Endothelial cell of umbilical vein (primary cell): ENCODE measurements around the gene ARHGEF28. TPM values are rescaled to one million over a fixed set of nuclear protein-coding genes. Genes with fewer than 3 reads are reported as not detected.

Experiments
- BruUV-seq: library from RNA; stranded (reverse); fragments of 400-500 nt; replicated peaks from 2 replicates; lab custom pipeline; 2021; lab: Mats Ljungman, UMichigan
- CTCF ChIA-PET: fragments of 300-600, 350-600 bp; sonication (Branson Sonifier 250); formaldehyde crosslinking; loops from one replicate; lab custom pipeline; 2021; ENCODE audit warnings: antibody characterized with exemption, inconsistent platforms; lab: Charles Lee
- POLR2A ChIA-PET: fragments of 300-600, 350-600 bp; sonication (Branson Sonifier 250); formaldehyde crosslinking; loops from one replicate; lab custom pipeline; 2021; ENCODE audit warnings: antibody characterized with exemption, inconsistent platforms; lab: Charles Lee
- DNase-seq: peaks from one replicate; pipeline ENCODE4 v3.0.0-alpha.2; 2011; ENCODE audit warnings: low read depth, low spot score
- FAIRE-seq: peaks from 2 replicates; lab custom pipeline; 2011; peaks lifted over from hg19 to GRCh38; lab: Jason Lieb, UNC
- H2AFZ ChIP-seq: 2 replicates; pipeline ENCODE4 v1.6.0; 2012; ENCODE audit warnings: low read depth, low read length, control low read depth, inconsistent platforms
- H3K27ac ChIP-seq: 2 replicates; pipeline ENCODE4 v1.5.1; 2011; ENCODE audit warnings: low read depth, mild to moderate bottlenecking, control low read depth, low read length, moderate library complexity; ENCODE audit not compliant: insufficient read depth
- H3K27me3 ChIP-seq, 2 experiments: 2 replicates each; pipeline versions ENCODE4 v1.6.0 to v1.6.1; 2011; ENCODE audit warnings: low read length in 2 of 2, mixed read lengths in 1 of 2; ENCODE audit not compliant: control insufficient read depth in 2 of 2, insufficient read depth in 2 of 2
- H3K36me3 ChIP-seq, 2 experiments: 2 replicates in 1 of 2; 3 replicates in 1 of 2; pipeline ENCODE4 v1.5.1; 2011; ENCODE audit warnings: low read length in 2 of 2, mild to moderate bottlenecking in 1 of 2, moderate library complexity in 1 of 2; ENCODE audit not compliant: control insufficient read depth in 2 of 2, insufficient read depth in 2 of 2; ENCODE audit errors: extremely low read depth in 1 of 2
- H3K4me1 ChIP-seq: 3 replicates; pipeline ENCODE4 v1.5.1; 2011; ENCODE audit warnings: mild to moderate bottlenecking, low read length; ENCODE audit not compliant: control insufficient read depth, insufficient read depth; ENCODE audit errors: extremely low read depth
- H3K4me2 ChIP-seq: 2 replicates; pipeline ENCODE4 v1.6.1; 2011; ENCODE audit warnings: low read length, control low read depth, mixed read lengths; ENCODE audit not compliant: insufficient read depth
- H3K4me3 ChIP-seq, 3 experiments: fragments of 200-600 bp in 1 of 3; sonication (generic), shearing (Covaris generic) in 1 of 3; replicated peaks in 1 of 3; 2 replicates each; pipeline ENCODE4 v1.5.1; 2011 to 2016; ENCODE audit warnings: control low read depth in 3 of 3, low read length in 3 of 3, mild to moderate bottlenecking in 2 of 3, inconsistent platforms in 1 of 3, low read depth in 1 of 3, moderate library complexity in 1 of 3; ENCODE audit not compliant: insufficient read depth in 1 of 3
- H3K79me2 ChIP-seq: 2 replicates; pipeline ENCODE4 v1.6.0; 2012; ENCODE audit warnings: low read length, inconsistent platforms; ENCODE audit not compliant: control insufficient read depth, insufficient read depth
- H3K9ac ChIP-seq: replicated peaks from 2 replicates; pipeline ENCODE3; 2011; ENCODE audit warnings: low read length, control low read depth; ENCODE audit not compliant: insufficient read depth; ENCODE audit errors: extremely low read depth
- H3K9me1 ChIP-seq: replicated peaks from 3 replicates; pipeline ENCODE4 v1.6.0; 2011; ENCODE audit warnings: mild to moderate bottlenecking, low read length; ENCODE audit not compliant: control insufficient read depth, insufficient read depth; ENCODE audit errors: extremely low read depth
- H3K9me3 ChIP-seq: replicated peaks from 2 replicates; pipeline ENCODE4 v1.5.1; 2012; ENCODE audit warnings: low read length, inconsistent platforms; ENCODE audit not compliant: control insufficient read depth, insufficient read depth
- H4K20me1 ChIP-seq: replicated peaks from 2 replicates; pipeline ENCODE3; 2011; ENCODE audit warnings: mild to moderate bottlenecking, low read length; ENCODE audit not compliant: control insufficient read depth, insufficient read depth; ENCODE audit errors: extremely low read depth
- EZH2 ChIP-seq: IDR thresholded peaks from 2 replicates; pipeline ENCODE4 v1.6.1; 2012; ENCODE audit warnings: borderline replicate concordance, low read depth, mild to moderate bottlenecking, moderate library complexity, low read length, inconsistent platforms; ENCODE audit not compliant: severe bottlenecking
- GATA2 ChIP-seq: IDR thresholded peaks from 2 replicates; pipeline ENCODE4 v1.7.0; 2011; ENCODE audit warnings: low read depth, mild to moderate bottlenecking, moderate library complexity, mixed read lengths, low read length; ENCODE audit not compliant: insufficient read length, insufficient read depth
- MYC ChIP-seq: IDR thresholded peaks from one replicate; pipeline ENCODE4 v1.6.1; 2011; ENCODE audit warnings: mild to moderate bottlenecking, low read depth, low read length
- POLR2A ChIP-seq: IDR thresholded peaks from 2 replicates; pipeline ENCODE4 v1.6.1; 2012; ENCODE audit warnings: low read depth, mild to moderate bottlenecking, control low read depth, low read length
- POLR2AphosphoS5 ChIP-seq: IDR thresholded peaks from 2 replicates; pipeline ENCODE4 v1.6.1; 2012; ENCODE audit warnings: low read depth, mild to moderate bottlenecking, control low read depth, low read length, moderate library complexity; ENCODE audit not compliant: insufficient read depth
- dilution Hi-C: fragments of 300-500 bp; cut with MboI; formaldehyde crosslinking; loops from one replicate; pipeline ENCODE4 v1.15.0; 2019; ENCODE audit warnings: low sequenced_read_pairs; ENCODE audit not compliant: extremely low pct_ligation_motif_present
- intact Hi-C: fragments of 100-400 bp; cut with micrococcal nuclease; formaldehyde crosslinking; loops from one replicate; pipeline ENCODE4 v1.10.0; 2022
- polyA plus RNA-seq, 4 experiments: library from polyadenylated mRNA; depleted of rRNA in 3 of 4; stranded (reverse) in 3 of 4; unstranded in 1 of 4; fragments of >200 nt; gene quantifications; 2 replicates each; pipeline versions ENCODE4 v1.2.1 to v1.2.3, GENCODE V29; 2011 to 2012; ENCODE audit warnings: missing spikeins in 1 of 4
- total RNA-seq: library from RNA; stranded (reverse); gene quantifications from 2 replicates; pipeline ENCODE4 v1.2.3, GENCODE V29; 2021
- TF ChIP-seq, protein P1 (sequence below), 2 donors: IDR thresholded peaks; 1 replicate in 1 of 2; 2 replicates in 1 of 2; pipeline ENCODE4 v1.5.1; 2011; ENCODE audit warnings: low read length in 2 of 2, mild to moderate bottlenecking in 2 of 2, moderate library complexity in 2 of 2, control low read depth in 1 of 2, inconsistent platforms in 1 of 2, low read depth in 1 of 2; ENCODE audit not compliant: insufficient read depth in 1 of 2; ENCODE audit errors: extremely low read depth in 1 of 2

ARHGEF28 gene
- total and polyA plus RNA-seq, 2 donors (not counting 3 experiments of a cell fraction or from before 2014, with no cell fraction given) = 29.5 to 108 TPM

GRCh38 chr5:73815631-73816030 lies 189.6 kb downstream of the ARHGEF28 start:
- H3K27me3 ChIP-seq = no peaks in the 10 kb centered on the region
- H3K4me1 ChIP-seq = no peaks in the 10 kb centered on the region
- no peak overlapping the region for H3K27ac ChIP-seq
- no peak for DNase-seq
- H2AFZ ChIP-seq = no peak overlapping the region
- no peaks in the 10 kb centered on the region for H4K20me1 ChIP-seq
- POLR2A ChIA-PET = no interaction called here
- CTCF ChIA-PET = interaction anchor here (1.0 kb wide), 1 partner anchor 224 kb away, joined by 3 read pairs; no protein-coding TSS in a partner anchor
- H3K36me3 ChIP-seq = peaks cover 10 to 13% of the 10 kb centered on the region in 2 experiments
- no peak overlapping the region for H3K4me2 ChIP-seq
- no peaks in the 10 kb centered on the region for H3K9me1 ChIP-seq
- TF ChIP-seq MYC (no peak), EZH2 (no peak), POLR2AphosphoS5 (no peak), GATA2 (no peak), POLR2A (no peak)
- TF ChIP-seq, protein P1, sequence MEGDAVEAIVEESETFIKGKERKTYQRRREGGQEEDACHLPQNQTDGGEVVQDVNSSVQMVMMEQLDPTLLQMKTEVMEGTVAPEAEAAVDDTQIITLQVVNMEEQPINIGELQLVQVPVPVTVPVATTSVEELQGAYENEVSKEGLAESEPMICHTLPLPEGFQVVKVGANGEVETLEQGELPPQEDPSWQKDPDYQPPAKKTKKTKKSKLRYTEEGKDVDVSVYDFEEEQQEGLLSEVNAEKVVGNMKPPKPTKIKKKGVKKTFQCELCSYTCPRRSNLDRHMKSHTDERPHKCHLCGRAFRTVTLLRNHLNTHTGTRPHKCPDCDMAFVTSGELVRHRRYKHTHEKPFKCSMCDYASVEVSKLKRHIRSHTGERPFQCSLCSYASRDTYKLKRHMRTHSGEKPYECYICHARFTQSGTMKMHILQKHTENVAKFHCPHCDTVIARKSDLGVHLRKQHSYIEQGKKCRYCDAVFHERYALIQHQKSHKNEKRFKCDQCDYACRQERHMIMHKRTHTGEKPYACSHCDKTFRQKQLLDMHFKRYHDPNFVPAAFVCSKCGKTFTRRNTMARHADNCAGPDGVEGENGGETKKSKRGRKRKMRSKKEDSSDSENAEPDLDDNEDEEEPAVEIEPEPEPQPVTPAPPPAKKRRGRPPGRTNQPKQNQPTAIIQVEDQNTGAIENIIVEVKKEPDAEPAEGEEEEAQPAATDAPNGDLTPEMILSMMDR (IDR thresholded peaks at IDR 0.05; ENCODE audit: extremely low read depth in 1 of 2, insufficient read depth in 1 of 2, low read depth in 1 of 2, low read length in 2 of 2) = no peak
- dilution Hi-C loops (no loop called here), intact Hi-C loops (no loop called here)
- no peaks in the 10 kb centered on the region for H3K9me3 ChIP-seq
- no peak for FAIRE-seq
- no peak overlapping the region for H3K9ac ChIP-seq
- H3K79me2 ChIP-seq = peaks cover 2% of the 10 kb centered on the region
- BruUV-seq = no TSS peak
- no peak overlapping the region for H3K4me3 ChIP-seq
